ENCODE measurements around the gene DNAJC5. TPM values are rescaled to one million over a fixed set of nuclear protein-coding genes. Genes with fewer than 3 reads are reported as not detected.

Gene DNAJC5
- total and polyA plus RNA-seq, 9 of the 15 experiments (the other 6 are each of a cell fraction or from before 2014, with no cell fraction given) = 0.95 to 42.8 (median 23.4) TPM

- TF ChIP-seq, protein P1, sequence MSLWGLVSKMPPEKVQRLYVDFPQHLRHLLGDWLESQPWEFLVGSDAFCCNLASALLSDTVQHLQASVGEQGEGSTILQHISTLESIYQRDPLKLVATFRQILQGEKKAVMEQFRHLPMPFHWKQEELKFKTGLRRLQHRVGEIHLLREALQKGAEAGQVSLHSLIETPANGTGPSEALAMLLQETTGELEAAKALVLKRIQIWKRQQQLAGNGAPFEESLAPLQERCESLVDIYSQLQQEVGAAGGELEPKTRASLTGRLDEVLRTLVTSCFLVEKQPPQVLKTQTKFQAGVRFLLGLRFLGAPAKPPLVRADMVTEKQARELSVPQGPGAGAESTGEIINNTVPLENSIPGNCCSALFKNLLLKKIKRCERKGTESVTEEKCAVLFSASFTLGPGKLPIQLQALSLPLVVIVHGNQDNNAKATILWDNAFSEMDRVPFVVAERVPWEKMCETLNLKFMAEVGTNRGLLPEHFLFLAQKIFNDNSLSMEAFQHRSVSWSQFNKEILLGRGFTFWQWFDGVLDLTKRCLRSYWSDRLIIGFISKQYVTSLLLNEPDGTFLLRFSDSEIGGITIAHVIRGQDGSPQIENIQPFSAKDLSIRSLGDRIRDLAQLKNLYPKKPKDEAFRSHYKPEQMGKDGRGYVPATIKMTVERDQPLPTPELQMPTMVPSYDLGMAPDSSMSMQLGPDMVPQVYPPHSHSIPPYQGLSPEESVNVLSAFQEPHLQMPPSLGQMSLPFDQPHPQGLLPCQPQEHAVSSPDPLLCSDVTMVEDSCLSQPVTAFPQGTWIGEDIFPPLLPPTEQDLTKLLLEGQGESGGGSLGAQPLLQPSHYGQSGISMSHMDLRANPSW (CRISPR knock-in tag; IDR thresholded peaks at IDR 0.05) = no peak
- no peak for TF ChIP-seq SRF (CRISPR knock-in tag; IDR thresholded peaks at IDR 0.05)
- no peak for TF ChIP-seq HNRNPK (IDR thresholded peaks at IDR 0.05; ENCODE audit: low read depth, low read length, poor library complexity, severe bottlenecking)
- TF ChIP-seq HOXB6 (CRISPR knock-in tag; IDR thresholded peaks at IDR 0.05; ENCODE audit: borderline replicate concordance) = no peak
- TF ChIP-seq XRCC4 (IDR thresholded peaks at IDR 0.05; ENCODE audit: extremely low read depth, insufficient read depth, insufficient read length) = no peak
- no peak for TF ChIP-seq NFATC3 (IDR thresholded peaks at IDR 0.05)
- TF ChIP-seq, protein P2, sequence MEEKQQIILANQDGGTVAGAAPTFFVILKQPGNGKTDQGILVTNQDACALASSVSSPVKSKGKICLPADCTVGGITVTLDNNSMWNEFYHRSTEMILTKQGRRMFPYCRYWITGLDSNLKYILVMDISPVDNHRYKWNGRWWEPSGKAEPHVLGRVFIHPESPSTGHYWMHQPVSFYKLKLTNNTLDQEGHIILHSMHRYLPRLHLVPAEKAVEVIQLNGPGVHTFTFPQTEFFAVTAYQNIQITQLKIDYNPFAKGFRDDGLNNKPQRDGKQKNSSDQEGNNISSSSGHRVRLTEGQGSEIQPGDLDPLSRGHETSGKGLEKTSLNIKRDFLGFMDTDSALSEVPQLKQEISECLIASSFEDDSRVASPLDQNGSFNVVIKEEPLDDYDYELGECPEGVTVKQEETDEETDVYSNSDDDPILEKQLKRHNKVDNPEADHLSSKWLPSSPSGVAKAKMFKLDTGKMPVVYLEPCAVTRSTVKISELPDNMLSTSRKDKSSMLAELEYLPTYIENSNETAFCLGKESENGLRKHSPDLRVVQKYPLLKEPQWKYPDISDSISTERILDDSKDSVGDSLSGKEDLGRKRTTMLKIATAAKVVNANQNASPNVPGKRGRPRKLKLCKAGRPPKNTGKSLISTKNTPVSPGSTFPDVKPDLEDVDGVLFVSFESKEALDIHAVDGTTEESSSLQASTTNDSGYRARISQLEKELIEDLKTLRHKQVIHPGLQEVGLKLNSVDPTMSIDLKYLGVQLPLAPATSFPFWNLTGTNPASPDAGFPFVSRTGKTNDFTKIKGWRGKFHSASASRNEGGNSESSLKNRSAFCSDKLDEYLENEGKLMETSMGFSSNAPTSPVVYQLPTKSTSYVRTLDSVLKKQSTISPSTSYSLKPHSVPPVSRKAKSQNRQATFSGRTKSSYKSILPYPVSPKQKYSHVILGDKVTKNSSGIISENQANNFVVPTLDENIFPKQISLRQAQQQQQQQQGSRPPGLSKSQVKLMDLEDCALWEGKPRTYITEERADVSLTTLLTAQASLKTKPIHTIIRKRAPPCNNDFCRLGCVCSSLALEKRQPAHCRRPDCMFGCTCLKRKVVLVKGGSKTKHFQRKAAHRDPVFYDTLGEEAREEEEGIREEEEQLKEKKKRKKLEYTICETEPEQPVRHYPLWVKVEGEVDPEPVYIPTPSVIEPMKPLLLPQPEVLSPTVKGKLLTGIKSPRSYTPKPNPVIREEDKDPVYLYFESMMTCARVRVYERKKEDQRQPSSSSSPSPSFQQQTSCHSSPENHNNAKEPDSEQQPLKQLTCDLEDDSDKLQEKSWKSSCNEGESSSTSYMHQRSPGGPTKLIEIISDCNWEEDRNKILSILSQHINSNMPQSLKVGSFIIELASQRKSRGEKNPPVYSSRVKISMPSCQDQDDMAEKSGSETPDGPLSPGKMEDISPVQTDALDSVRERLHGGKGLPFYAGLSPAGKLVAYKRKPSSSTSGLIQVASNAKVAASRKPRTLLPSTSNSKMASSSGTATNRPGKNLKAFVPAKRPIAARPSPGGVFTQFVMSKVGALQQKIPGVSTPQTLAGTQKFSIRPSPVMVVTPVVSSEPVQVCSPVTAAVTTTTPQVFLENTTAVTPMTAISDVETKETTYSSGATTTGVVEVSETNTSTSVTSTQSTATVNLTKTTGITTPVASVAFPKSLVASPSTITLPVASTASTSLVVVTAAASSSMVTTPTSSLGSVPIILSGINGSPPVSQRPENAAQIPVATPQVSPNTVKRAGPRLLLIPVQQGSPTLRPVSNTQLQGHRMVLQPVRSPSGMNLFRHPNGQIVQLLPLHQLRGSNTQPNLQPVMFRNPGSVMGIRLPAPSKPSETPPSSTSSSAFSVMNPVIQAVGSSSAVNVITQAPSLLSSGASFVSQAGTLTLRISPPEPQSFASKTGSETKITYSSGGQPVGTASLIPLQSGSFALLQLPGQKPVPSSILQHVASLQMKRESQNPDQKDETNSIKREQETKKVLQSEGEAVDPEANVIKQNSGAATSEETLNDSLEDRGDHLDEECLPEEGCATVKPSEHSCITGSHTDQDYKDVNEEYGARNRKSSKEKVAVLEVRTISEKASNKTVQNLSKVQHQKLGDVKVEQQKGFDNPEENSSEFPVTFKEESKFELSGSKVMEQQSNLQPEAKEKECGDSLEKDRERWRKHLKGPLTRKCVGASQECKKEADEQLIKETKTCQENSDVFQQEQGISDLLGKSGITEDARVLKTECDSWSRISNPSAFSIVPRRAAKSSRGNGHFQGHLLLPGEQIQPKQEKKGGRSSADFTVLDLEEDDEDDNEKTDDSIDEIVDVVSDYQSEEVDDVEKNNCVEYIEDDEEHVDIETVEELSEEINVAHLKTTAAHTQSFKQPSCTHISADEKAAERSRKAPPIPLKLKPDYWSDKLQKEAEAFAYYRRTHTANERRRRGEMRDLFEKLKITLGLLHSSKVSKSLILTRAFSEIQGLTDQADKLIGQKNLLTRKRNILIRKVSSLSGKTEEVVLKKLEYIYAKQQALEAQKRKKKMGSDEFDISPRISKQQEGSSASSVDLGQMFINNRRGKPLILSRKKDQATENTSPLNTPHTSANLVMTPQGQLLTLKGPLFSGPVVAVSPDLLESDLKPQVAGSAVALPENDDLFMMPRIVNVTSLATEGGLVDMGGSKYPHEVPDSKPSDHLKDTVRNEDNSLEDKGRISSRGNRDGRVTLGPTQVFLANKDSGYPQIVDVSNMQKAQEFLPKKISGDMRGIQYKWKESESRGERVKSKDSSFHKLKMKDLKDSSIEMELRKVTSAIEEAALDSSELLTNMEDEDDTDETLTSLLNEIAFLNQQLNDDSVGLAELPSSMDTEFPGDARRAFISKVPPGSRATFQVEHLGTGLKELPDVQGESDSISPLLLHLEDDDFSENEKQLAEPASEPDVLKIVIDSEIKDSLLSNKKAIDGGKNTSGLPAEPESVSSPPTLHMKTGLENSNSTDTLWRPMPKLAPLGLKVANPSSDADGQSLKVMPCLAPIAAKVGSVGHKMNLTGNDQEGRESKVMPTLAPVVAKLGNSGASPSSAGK (IDR thresholded peaks at IDR 0.05) = no peak
- no peak for TF ChIP-seq MEIS2 (IDR thresholded peaks at IDR 0.05; ENCODE audit: partially characterized antibody)
- TF ChIP-seq NCOA6 (IDR thresholded peaks at IDR 0.05) = no peak
- no peak for TF ChIP-seq BRCA1 (IDR thresholded peaks at IDR 0.05)
- no peak for TF ChIP-seq BRCA1 (CRISPR knock-in tag; IDR thresholded peaks at IDR 0.05)
- TF ChIP-seq NFYB (IDR thresholded peaks at IDR 0.05; ENCODE audit: extremely low read depth, insufficient read length) = no peak
- no peak for TF ChIP-seq PURB (CRISPR knock-in tag; IDR thresholded peaks at IDR 0.05; ENCODE audit: low read depth)
- no peak for TF ChIP-seq SRSF9 (IDR thresholded peaks at IDR 0.05; ENCODE audit: borderline replicate concordance, low read depth, low read length)
Measured at GRCh38 chr20:63932606-63933160, 37.8 kb downstream of the DNAJC5 start (continued).
